H1 (cell line): Measurements from ENCODE around the gene ANXA2. TPM values are rescaled to one million over a fixed set of nuclear protein-coding genes. Genes with fewer than 3 reads are reported as not detected.

Experiments used
- E2F6 ChIP-seq: IDR thresholded peaks from 2 replicates; pipeline ENCODE4 v1.6.1; 2012; ENCODE audit warnings: inconsistent platforms
- JUN ChIP-seq: IDR thresholded peaks from 2 replicates; pipeline ENCODE4 v1.6.1; 2011; ENCODE audit warnings: low read depth, mild to moderate bottlenecking, improper control_type of control experiment, low read length
- KDM1A ChIP-seq: fragments of 200-600, 300-600 bp; sonication (generic); IDR thresholded peaks from 2 replicates; pipeline ENCODE4 v1.7.1; 2016; ENCODE audit warnings: mild to moderate bottlenecking, low read length, borderline replicate concordance
- RAD21 ChIP-seq, 2 experiments: IDR thresholded peaks in 1 of 2; conservative IDR thresholded peaks in 1 of 2; 2 replicates each; pipeline ENCODE4 v1.6.1; 2011; ENCODE audit warnings: low read depth in 2 of 2, low read length in 2 of 2, improper control_type of control experiment in 1 of 2, inconsistent platforms in 1 of 2, mild to moderate bottlenecking in 1 of 2, moderate library complexity in 1 of 2
- SP4 ChIP-seq: IDR thresholded peaks from 2 replicates; pipeline ENCODE4 v1.6.1; 2012; ENCODE audit warnings: low read length, inconsistent platforms
- SRF ChIP-seq: IDR thresholded peaks from 2 replicates; pipeline ENCODE4 v1.6.1; 2011; ENCODE audit warnings: mild to moderate bottlenecking, low read depth, low read length, moderate library complexity
- TAF7 ChIP-seq: optimal IDR thresholded peaks from 2 replicates; pipeline ENCODE3; 2011; ENCODE audit warnings: low read depth, mild to moderate bottlenecking, inconsistent platforms, low read length, moderate library complexity, borderline replicate concordance
- polyA plus RNA-seq, 7 experiments: library from polyadenylated mRNA; depleted of rRNA in 3 of 7; stranded (reverse) in 5 of 7; unstranded in 2 of 7; fragments of >200 nt in 5 of 7; fragments of 200-250 nt in 2 of 7; gene quantifications; 1 replicate in 5 of 7; 2 replicates in 1 of 7; 4 replicates in 1 of 7; pipeline versions ENCODE4 v1.2.1 to v1.2.3, GENCODE V29; 2011 to 2013; ENCODE audit warnings: missing spikeins in 2 of 7, mixed read lengths in 2 of 7
- total RNA-seq: library from RNA; stranded (reverse); fragmentation: NEBNext Ultra II Directional; extraction: Animal tissue kit (Norgen Biotek cat#: 25700); gene quantifications from 2 replicates; pipeline ENCODE4 v1.2.1, GENCODE V29; 2021

The ANXA2 gene
- total and polyA plus RNA-seq, 2 of the 8 experiments (the other 6 are each of a cell fraction or from before 2014, with no cell fraction given) = 178 to 217 TPM

DNA sequence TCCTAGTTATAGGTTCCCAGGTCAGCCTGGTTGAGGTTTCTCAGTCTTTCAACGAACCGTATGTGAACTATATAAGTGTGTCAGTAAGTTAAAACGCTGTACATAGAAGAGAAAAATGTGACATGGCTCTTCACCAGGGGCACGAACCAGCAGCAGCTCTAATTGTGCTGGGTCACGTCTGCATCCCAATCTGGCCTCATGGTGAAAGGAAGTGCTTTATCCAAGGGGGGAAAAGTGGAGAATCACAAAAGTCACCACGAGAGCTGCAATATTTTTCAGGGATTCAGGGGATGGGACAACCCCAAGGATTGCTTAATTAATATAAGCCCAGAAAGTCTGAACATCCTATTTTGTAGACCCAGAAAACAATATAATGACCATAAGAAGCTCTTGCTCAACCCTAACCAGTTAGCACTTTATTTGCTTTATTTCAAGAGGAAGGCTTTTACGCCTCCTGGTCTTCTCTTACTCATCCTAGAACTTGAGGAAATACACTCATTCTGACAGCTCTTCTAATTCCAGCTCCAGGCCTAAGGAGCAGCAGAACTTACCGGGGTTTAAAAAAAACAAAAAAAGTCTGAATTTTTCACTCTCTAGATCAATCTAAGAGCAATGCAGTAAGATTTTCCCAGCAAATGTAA is 16.5 kb downstream of the ANXA2 start (continued):
- TF ChIP-seq TAF7 (no peak), E2F6 (no peak), KDM1A (no peak), JUN (no peak), SRF (no peak), RAD21 (IDR thresholded peaks at IDR 0.05 in 1 of 2, conservative IDR thresholded peaks at IDR 0.05 in 1 of 2; ENCODE audit: low read depth in 2 of 2, low read length in 2 of 2) (no peak), SP4 (no peak)
